Keratinocyte (primary cell): ENCODE results near the gene ASTN2. TPM values are rescaled to one million over a fixed set of nuclear protein-coding genes. Genes with fewer than 3 reads are reported as not detected.

Experiments used
- DNase-seq: peaks from one replicate; pipeline ENCODE4 v3.0.0-alpha.2; 2011; ENCODE audit warnings: low read depth, missing footprints, low spot score
- FAIRE-seq: peaks from 2 replicates; lab custom pipeline; 2011; peaks lifted over from hg19 to GRCh38; lab: Jason Lieb, UNC
- H2AFZ ChIP-seq: 2 replicates; pipeline ENCODE4 v1.6.0; 2012; ENCODE audit warnings: low read length, control low read depth, inconsistent platforms; ENCODE audit not compliant: control insufficient read depth
- H3K27ac ChIP-seq: 2 replicates; pipeline ENCODE4 v1.5.1; 2011; ENCODE audit warnings: low read length; ENCODE audit not compliant: control insufficient read depth, insufficient read depth
- H3K27me3 ChIP-seq: 3 replicates; pipeline ENCODE4 v1.6.0; 2011; ENCODE audit warnings: low read length; ENCODE audit not compliant: control insufficient read depth, insufficient read depth; ENCODE audit errors: extremely low read depth
- H3K36me3 ChIP-seq, 2 experiments: 2 replicates in 1 of 2; 3 replicates in 1 of 2; pipeline ENCODE4 v1.5.1; 2011; ENCODE audit warnings: low read length in 2 of 2, mild to moderate bottlenecking in 1 of 2; ENCODE audit not compliant: control insufficient read depth in 2 of 2, insufficient read depth in 2 of 2; ENCODE audit errors: extremely low read depth in 1 of 2
- H3K4me1 ChIP-seq: 3 replicates; pipeline ENCODE4 v1.5.1; 2011; ENCODE audit warnings: low read length; ENCODE audit not compliant: control insufficient read depth, insufficient read depth; ENCODE audit errors: extremely low read depth
- H3K4me2 ChIP-seq: 3 replicates; pipeline ENCODE4 v1.6.0; 2011; ENCODE audit warnings: low read depth, low read length; ENCODE audit not compliant: control insufficient read depth, insufficient read depth; ENCODE audit errors: extremely low read depth
- H3K4me3 ChIP-seq, 3 experiments: fragments of 200-600 bp in 1 of 3; sonication (generic) in 1 of 3; 2 replicates in 2 of 3; 3 replicates in 1 of 3; pipeline ENCODE4 v1.5.1; 2011 to 2016; ENCODE audit warnings: low read length in 3 of 3, mild to moderate bottlenecking in 3 of 3, control low read depth in 2 of 3, inconsistent platforms in 1 of 3, low read depth in 1 of 3, mixed read lengths in 1 of 3, mixed run types in 1 of 3, moderate library complexity in 1 of 3; ENCODE audit not compliant: control insufficient read depth in 2 of 3, insufficient read depth in 2 of 3; ENCODE audit errors: extremely low read depth in 1 of 3
- H3K79me2 ChIP-seq: 2 replicates; pipeline ENCODE4 v1.6.0; 2012; ENCODE audit warnings: low read length; ENCODE audit not compliant: control insufficient read depth, insufficient read depth
- H3K9ac ChIP-seq: 3 replicates; pipeline ENCODE4 v1.6.0; 2011; ENCODE audit warnings: low read length; ENCODE audit not compliant: control insufficient read depth, insufficient read depth; ENCODE audit errors: extremely low read depth
- H3K9me1 ChIP-seq: 3 replicates; pipeline ENCODE4 v1.6.0; 2011; ENCODE audit warnings: low read length; ENCODE audit not compliant: control insufficient read depth, insufficient read depth; ENCODE audit errors: extremely low read depth
- H3K9me3 ChIP-seq: 2 replicates; pipeline ENCODE4 v1.5.1; 2012; ENCODE audit warnings: low read depth, low read length; ENCODE audit not compliant: control insufficient read depth
- H4K20me1 ChIP-seq: 3 replicates; pipeline ENCODE4 v1.6.0; 2011; ENCODE audit warnings: low read length; ENCODE audit not compliant: control insufficient read depth, insufficient read depth; ENCODE audit errors: extremely low read depth
- CTCF ChIP-seq, 3 experiments: IDR thresholded peaks in 1 of 3; conservative IDR thresholded peaks in 1 of 3; optimal IDR thresholded peaks in 1 of 3; 2 replicates in 2 of 3; 3 replicates in 1 of 3; pipeline versions ENCODE3 to v1.5.1; 2011; ENCODE audit warnings: low read length in 3 of 3, mild to moderate bottlenecking in 3 of 3, moderate library complexity in 2 of 3, control low read depth in 1 of 3, inconsistent platforms in 1 of 3; ENCODE audit not compliant: insufficient read depth in 2 of 3; ENCODE audit errors: extremely low read depth in 1 of 3
- EZH2 ChIP-seq: IDR thresholded peaks from one replicate; pipeline ENCODE4 v1.6.1; 2012; ENCODE audit warnings: inconsistent platforms, mild to moderate bottlenecking, low read length, moderate library complexity
- dilution Hi-C: fragments of 300-500 bp; cut with MboI; formaldehyde crosslinking; loops from one replicate; pipeline ENCODE4 v1.7.0; 2020; ENCODE audit warnings: low sequenced_read_pairs; ENCODE audit not compliant: extremely low pct_ligation_motif_present
- polyA plus RNA-seq, 5 experiments: library from polyadenylated mRNA; depleted of rRNA in 3 of 5; stranded (reverse) in 3 of 5; stranded (forward) in 1 of 5; unstranded in 1 of 5; fragments of >200 nt; gene quantifications; 1 replicate in 1 of 5; 2 replicates in 3 of 5; 3 replicates in 1 of 5; pipeline versions ENCODE4 v1.2.1 to v1.2.3, GENCODE V29; 2011 to 2012; ENCODE audit warnings: missing spikeins in 2 of 5, low read depth in 1 of 5, low replicate concordance in 1 of 5

Gene ASTN2
- polyA plus RNA-seq, 1 donor (not counting 4 experiments of a cell fraction or from before 2014, with no cell fraction given), result 0.31 TPM

GRCh38 chr9:116693233-116693731, 721.6 kb downstream of the ASTN2 start:
- Histone ChIP-seq H3K9me1 (no peaks in the 10 kb centered on the region), H3K4me2 (peak overlapping the region; percentile 43), H3K36me3 (peaks cover under 1 to 4% of the 10 kb centered on the region in 2 experiments), H3K9me3 (no peaks in the 10 kb centered on the region), H3K9ac (peak overlapping the region; percentile 22), H3K4me1 (peaks cover 38% of the 10 kb centered on the region), H3K4me3 (no peak overlapping the region), H4K20me1 (no peaks in the 10 kb centered on the region), H3K79me2 (peaks cover 77% of the 10 kb centered on the region), H2AFZ (no peak overlapping the region), H3K27ac (peak overlapping the region; percentile 73), H3K27me3 (no peaks in the 10 kb centered on the region)
- no peak for TF ChIP-seq CTCF (optimal IDR thresholded peaks at IDR 0.05 in 1 of 3, IDR thresholded peaks at IDR 0.05 in 1 of 3, conservative IDR thresholded peaks at IDR 0.05 in 1 of 3; ENCODE audit: extremely low read depth in 1 of 3, insufficient read depth in 2 of 3, low read length in 3 of 3)
- no peak for TF ChIP-seq EZH2
- DNase-seq, result no peak
- peak; percentile 60 for FAIRE-seq
- dilution Hi-C loops, result no loop called here

- H3K4me2 ChIP-seq, result peak overlapping the region; percentile 43
- dilution Hi-C loops, result no loop called here
- H4K20me1 ChIP-seq, result no peaks in the 10 kb centered on the region
- no peaks in the 10 kb centered on the region for H3K27me3 ChIP-seq
- peak overlapping the region; percentile 36 for H3K9ac ChIP-seq
- DNase-seq, result no peak
- peak overlapping the region in 1 of 3 experiments; percentile 1 for H3K4me3 ChIP-seq
- no peaks in the 10 kb centered on the region for H3K9me3 ChIP-seq
- H2AFZ ChIP-seq, result no peak overlapping the region
- H3K4me1 ChIP-seq, result peaks cover 38% of the 10 kb centered on the region
- H3K79me2 ChIP-seq, result peaks cover 79% of the 10 kb centered on the region
- H3K9me1 ChIP-seq, result no peaks in the 10 kb centered on the region
- peak overlapping the region; percentile 63 for H3K27ac ChIP-seq
- FAIRE-seq, result peak; percentile 34
- no peaks in the 10 kb centered on the region for H3K36me3 ChIP-seq
- TF ChIP-seq EZH2 (no peak), CTCF (optimal IDR thresholded peaks at IDR 0.05 in 1 of 3, IDR thresholded peaks at IDR 0.05 in 1 of 3, conservative IDR thresholded peaks at IDR 0.05 in 1 of 3; ENCODE audit: extremely low read depth in 1 of 3, insufficient read depth in 2 of 3, low read length in 3 of 3) (no peak)
Measured at GRCh38 chr9:116692616-116693015, 722.2 kb downstream of the ASTN2 start.
